NCI-H345 treated with DMSO at 0.1 percent for 48 hours (cell line): Measurements from ENCODE around the gene TMEM53.
"Not testable (repeated sequence)": the region's sequence is repeated elsewhere in the genome, so short reads cannot be mapped to it uniquely, and the experiment has no call there.

Experiments
- DNase-seq: peaks from one replicate; lab custom pipeline; 2025; ENCODE audit not compliant: unreplicated experiment; lab: John Stamatoyannopoulos, UW

Gene TMEM53

GRCh38 chr1:44672961-44673674 lies 1.2 kb downstream of the TMEM53 start:
- DNase-seq: no peak

GRCh38 chr1:44672254-44672955 lies 1.9 kb downstream of the TMEM53 start:
- DNase-seq: no peak

GRCh38 chr1:44670751-44671640 lies 3.3 kb downstream of the TMEM53 start:
- no peak for DNase-seq

- DNase-seq: not testable (repeated sequence)
These were observed 7.6 kb downstream of the TMEM53 start for GRCh38 chr1:44666719-44667118.

- no peak for DNase-seq
These were observed 9.4 kb downstream of the TMEM53 start for GRCh38 chr1:44664730-44665370.

- DNase-seq: no peak
These were observed 10.9 kb downstream of the TMEM53 start for GRCh38 chr1:44663417-44663816.

- no peak for DNase-seq
These were observed 11.6 kb downstream of the TMEM53 start for GRCh38 chr1:44662683-44663030.

- DNase-seq: no peak
These were observed 12.2 kb downstream of the TMEM53 start for GRCh38 chr1:44661781-44662682.

GRCh38 chr1:44660176-44660575 lies 14.1 kb downstream of the TMEM53 start:
- DNase-seq: no peak

GRCh38 chr1:44659566-44659965 lies 14.7 kb downstream of the TMEM53 start:
- no peak for DNase-seq

- no peak for DNase-seq
These were observed 18.7 kb downstream of the TMEM53 start for GRCh38 chr1:44655609-44656008.

- no peak for DNase-seq
These were observed 19.6 kb downstream of the TMEM53 start for GRCh38 chr1:44654621-44655187.

- DNase-seq: no peak
These were observed 20.9 kb downstream of the TMEM53 start for GRCh38 chr1:44653107-44653964.

- peak; percentile 13 for DNase-seq
These were observed 21.7 kb downstream of the TMEM53 start for GRCh38 chr1:44652445-44653106.

GRCh38 chr1:44651069-44651468 lies 23.2 kb downstream of the TMEM53 start:
- no peak for DNase-seq

- DNase-seq: no peak
These were observed 24.0 kb downstream of the TMEM53 start for GRCh38 chr1:44650159-44650831.

GRCh38 chr1:44649788-44650158 lies 24.5 kb downstream of the TMEM53 start:
- DNase-seq: no peak
